ENCODE results near the gene JAM3. TPM values are rescaled to one million over a fixed set of nuclear protein-coding genes. Genes with fewer than 3 reads are reported as not detected.

JAM3 gene
- total and polyA plus RNA-seq, 9 of the 15 experiments (the other 6 are each of a cell fraction or from before 2014, with no cell fraction given): 0.22 to 0.76 (median 0.40) TPM

DNA sequence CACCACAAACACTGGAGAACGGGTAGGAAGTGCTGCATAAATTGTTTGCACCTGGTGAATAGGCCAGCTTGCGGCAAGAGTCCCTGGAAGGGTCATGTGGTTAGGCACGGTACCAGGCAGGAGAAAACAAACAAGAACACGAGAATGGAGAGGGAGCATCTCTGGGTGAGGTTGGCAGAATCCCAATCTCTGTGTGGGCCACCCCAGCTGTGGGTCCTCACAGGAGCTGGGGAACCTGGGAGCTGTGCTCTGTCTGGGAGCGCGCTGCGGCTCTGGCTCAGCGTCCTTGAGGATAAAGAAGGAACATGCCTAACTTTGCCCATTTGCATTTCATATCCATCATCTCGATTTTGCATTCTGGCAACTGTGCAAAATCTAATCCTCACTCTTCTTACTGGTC, 46.1 kb upstream of the JAM3 start:
- ChIA-PET CTCF (ENCODE audit: low intra/inter-chr PET ratio) (no interaction called here), POLR2A (no interaction called here)
- TF ChIP-seq DIDO1 (tag; IDR thresholded peaks at IDR 0.05; ENCODE audit: low read depth): no peak
- no peak for TF ChIP-seq ZKSCAN3 (CRISPR knock-in tag; IDR thresholded peaks at IDR 0.05)
- TF ChIP-seq, protein P1, sequence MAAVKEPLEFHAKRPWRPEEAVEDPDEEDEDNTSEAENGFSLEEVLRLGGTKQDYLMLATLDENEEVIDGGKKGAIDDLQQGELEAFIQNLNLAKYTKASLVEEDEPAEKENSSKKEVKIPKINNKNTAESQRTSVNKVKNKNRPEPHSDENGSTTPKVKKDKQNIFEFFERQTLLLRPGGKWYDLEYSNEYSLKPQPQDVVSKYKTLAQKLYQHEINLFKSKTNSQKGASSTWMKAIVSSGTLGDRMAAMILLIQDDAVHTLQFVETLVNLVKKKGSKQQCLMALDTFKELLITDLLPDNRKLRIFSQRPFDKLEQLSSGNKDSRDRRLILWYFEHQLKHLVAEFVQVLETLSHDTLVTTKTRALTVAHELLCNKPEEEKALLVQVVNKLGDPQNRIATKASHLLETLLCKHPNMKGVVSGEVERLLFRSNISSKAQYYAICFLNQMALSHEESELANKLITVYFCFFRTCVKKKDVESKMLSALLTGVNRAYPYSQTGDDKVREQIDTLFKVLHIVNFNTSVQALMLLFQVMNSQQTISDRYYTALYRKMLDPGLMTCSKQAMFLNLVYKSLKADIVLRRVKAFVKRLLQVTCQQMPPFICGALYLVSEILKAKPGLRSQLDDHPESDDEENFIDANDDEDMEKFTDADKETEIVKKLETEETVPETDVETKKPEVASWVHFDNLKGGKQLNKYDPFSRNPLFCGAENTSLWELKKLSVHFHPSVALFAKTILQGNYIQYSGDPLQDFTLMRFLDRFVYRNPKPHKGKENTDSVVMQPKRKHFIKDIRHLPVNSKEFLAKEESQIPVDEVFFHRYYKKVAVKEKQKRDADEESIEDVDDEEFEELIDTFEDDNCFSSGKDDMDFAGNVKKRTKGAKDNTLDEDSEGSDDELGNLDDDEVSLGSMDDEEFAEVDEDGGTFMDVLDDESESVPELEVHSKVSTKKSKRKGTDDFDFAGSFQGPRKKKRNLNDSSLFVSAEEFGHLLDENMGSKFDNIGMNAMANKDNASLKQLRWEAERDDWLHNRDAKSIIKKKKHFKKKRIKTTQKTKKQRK (IDR thresholded peaks at IDR 0.05; ENCODE audit: borderline replicate concordance, low read depth, low read length): no peak
- no peak for TF ChIP-seq HLTF (IDR thresholded peaks at IDR 0.05)
- no peak for TF ChIP-seq ZHX1 (conservative IDR thresholded peaks at IDR 0.05; ENCODE audit: low read length)
- TF ChIP-seq RBM14 (IDR thresholded peaks at IDR 0.05; ENCODE audit: borderline replicate concordance, insufficient read depth, low read depth, low read length): no peak
- TF ChIP-seq SMAD3 (CRISPR knock-in tag; conservative IDR thresholded peaks at IDR 0.05): no peak
- no peak for TF ChIP-seq PYGO2 (tag; IDR thresholded peaks at IDR 0.05)
- no peak for TF ChIP-seq SNIP1 (IDR thresholded peaks at IDR 0.05; ENCODE audit: low read depth)
- no peak for TF ChIP-seq CBX3 (IDR thresholded peaks at IDR 0.05; ENCODE audit: borderline replicate concordance in 1 of 2, low read length in 2 of 2)
- no peak for TF ChIP-seq NEUROD1 (IDR thresholded peaks at IDR 0.05; ENCODE audit: borderline replicate concordance, low read depth, low read length, partially characterized antibody)
- TF ChIP-seq CEBPB (tag; IDR thresholded peaks at IDR 0.05): no peak
- TF ChIP-seq TEAD2 (tag; IDR thresholded peaks at IDR 0.05): no peak
- TF ChIP-seq ZNF668 (CRISPR knock-in tag; IDR thresholded peaks at IDR 0.05): no peak
- ATAC-seq: no peak
- Histone ChIP-seq H3K79me2 (ENCODE audit: control insufficient read depth, insufficient read depth, low read length) (no peaks in the 10 kb centered on the region), H3K4me3 (no peak overlapping the region), H3K4me2 (ENCODE audit: insufficient read depth, low read length) (no peak overlapping the region), H3K9me1 (ENCODE audit: control insufficient read depth, insufficient read depth, low read length) (no peaks in the 10 kb centered on the region), H2AFZ (ENCODE audit: low read depth, low read length) (no peak overlapping the region), H3K4me1 (replicated peaks in 1 of 2; ENCODE audit: control insufficient read depth in 2 of 2, insufficient read depth in 2 of 2, low read length in 2 of 2) (no peaks in the 10 kb centered on the region), H3K9ac (ENCODE audit: insufficient read depth in 1 of 2, low read depth in 2 of 2, low read length in 2 of 2) (no peak overlapping the region), H3K27me3 (ENCODE audit: control insufficient read depth in 2 of 2, insufficient read depth in 2 of 2, low read length in 2 of 2) (peaks cover 15 to 71% of the 10 kb centered on the region in 2 experiments), H3K27ac (ENCODE audit: extremely low read depth, low read depth, low read length) (no peak overlapping the region), H4K20me1 (replicated peaks; ENCODE audit: control insufficient read depth, insufficient read depth, low read length) (no peaks in the 10 kb centered on the region; the same call in 1 of the 2 replicates), H3K36me3 (ENCODE audit: control insufficient read depth, insufficient read depth, low read length) (no peaks in the 10 kb centered on the region), H3K9me3 (replicated peaks; ENCODE audit: control insufficient read depth, insufficient read depth, low read depth, low read length) (no peaks in the 10 kb centered on the region)
- 5% methylated on average over 8 of the region's 9 CpGs for WGBS (ENCODE audit: insufficient coverage, low coverage, missing lambda C conversion rate)
- intact Hi-C loops (cut with micrococcal nuclease) (no loop called here), in situ Hi-C loops (cut with MboI) (no loop called here)
- no TSS peak for BruUV-seq (replicated peaks)
- DNase-seq (ENCODE audit: extremely low read depth in 1 of 4, low spot score in 3 of 4): no peak
- no peak for FAIRE-seq
